ENCODE results near the gene CAP2.

- TF ChIP-seq POLR2A (IDR thresholded peaks at IDR 0.05) = no peak
- no peak for TF ChIP-seq CTCF (IDR thresholded peaks at IDR 0.05 in 4 of 5, conservative IDR thresholded peaks at IDR 0.05 in 1 of 5)
These were observed 85.0 kb downstream of the CAP2 start for GRCh38 chr6:17478223-17478907.

Measured in gastrocnemius medialis (tissue), 4 donors.